NCI-H2081 (cell line): ENCODE results near the gene KHDC4.
"Not testable (repeated sequence)": the region's sequence is repeated elsewhere in the genome, so short reads cannot be mapped to it uniquely, and the experiment has no call there.

Experiments
- DNase-seq, 2 experiments: peaks; one replicate each; lab custom pipeline; 2025; lab: John Stamatoyannopoulos, UW

KHDC4 gene

DNA sequence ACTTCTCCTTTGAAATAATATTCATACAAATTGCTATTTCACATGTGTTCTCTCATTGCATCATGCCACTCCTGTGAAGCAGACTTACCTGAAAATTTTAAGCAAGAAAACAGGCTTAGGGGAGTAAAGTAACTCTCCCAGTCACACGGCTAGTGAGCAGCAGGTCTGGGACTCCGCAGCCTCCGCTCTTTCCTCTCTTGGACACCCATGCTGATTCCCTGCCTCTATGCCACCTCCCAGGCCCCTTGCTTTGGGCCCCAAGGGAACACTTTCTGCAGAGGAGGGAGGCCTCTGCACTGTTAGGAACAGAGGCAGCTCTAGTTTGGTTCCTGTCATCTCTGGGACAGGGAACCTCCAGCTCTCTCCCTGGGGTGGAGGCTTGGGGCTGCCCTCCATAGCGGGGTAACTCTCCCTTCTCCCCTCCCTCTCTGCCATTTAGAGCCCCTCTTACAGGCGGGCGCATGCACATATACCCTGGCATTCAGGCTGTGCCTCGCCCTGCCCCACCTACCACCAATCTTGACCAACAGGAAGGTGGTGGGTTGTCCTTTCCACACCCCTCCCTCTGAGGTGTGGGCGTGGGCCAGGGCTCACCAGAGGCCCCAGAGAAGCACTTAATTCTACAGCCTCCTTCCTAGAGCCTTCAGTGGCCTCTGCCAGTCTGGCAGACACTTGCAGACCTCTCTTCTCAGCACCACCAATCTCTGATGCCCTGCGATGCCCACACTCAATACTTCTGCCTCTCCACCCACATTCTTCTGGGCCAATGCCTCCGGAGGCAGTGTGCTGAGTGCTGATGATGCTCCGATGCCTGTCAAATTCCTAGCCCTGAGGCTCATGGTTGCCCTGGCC lies 7.0 kb upstream of the KHDC4 start, which contains the start of gene RXFP4:
RXFP4 (plus strand) TSS at position 646 of the 852 bp plus-strand sequence; CDS start at position 718, 72 bp downstream.
- DNase-seq, result no peak

DNA sequence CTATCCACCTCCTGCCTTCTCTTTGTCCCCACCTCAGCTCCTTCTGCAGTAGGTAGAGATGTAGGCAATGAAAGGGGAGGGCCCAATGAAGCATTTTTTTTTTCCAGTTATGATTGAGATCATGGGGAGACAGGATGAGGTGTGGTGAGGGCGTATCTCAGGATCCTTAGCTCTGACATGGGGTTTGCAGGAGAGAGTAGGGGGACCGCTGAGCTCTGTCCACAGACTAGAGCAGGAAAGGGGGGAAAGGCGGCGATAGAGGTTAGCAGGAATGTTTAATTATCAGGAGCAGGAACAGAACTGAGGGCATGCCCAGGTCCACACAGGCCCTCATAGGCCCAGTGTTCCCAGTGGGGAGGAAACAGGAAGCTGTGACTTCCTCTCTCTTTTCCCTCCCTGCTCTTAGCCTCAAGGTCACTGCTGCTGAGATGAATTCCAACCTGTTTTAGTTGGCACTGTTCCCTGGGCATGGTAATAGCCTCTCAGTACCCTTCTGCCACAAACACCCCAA lies 6.3 kb upstream of the KHDC4 start:
- peak; percentile 17 to 60 for DNase-seq

DNA sequence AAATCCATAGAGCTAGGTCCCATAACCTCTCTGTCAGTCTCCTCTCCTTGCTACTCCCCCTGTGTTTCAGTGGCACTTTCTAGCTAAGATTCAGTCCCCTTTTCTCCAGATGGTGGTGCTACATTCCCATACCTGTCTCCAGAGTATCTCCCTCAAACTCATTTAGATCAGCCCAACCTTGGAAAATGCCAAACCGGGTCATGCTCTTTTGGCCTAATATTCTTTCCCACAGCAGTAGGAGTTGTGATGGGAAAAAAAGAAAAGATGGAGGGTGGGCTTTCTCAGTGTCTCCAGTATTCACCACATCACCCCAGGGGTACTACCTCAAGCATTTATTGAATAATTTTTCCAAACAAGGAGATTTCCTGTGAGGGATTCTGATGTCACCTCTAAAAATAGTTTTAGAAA lies 4.0 kb upstream of the KHDC4 start:
- DNase-seq, result peak; percentile 72 to 76

DNA sequence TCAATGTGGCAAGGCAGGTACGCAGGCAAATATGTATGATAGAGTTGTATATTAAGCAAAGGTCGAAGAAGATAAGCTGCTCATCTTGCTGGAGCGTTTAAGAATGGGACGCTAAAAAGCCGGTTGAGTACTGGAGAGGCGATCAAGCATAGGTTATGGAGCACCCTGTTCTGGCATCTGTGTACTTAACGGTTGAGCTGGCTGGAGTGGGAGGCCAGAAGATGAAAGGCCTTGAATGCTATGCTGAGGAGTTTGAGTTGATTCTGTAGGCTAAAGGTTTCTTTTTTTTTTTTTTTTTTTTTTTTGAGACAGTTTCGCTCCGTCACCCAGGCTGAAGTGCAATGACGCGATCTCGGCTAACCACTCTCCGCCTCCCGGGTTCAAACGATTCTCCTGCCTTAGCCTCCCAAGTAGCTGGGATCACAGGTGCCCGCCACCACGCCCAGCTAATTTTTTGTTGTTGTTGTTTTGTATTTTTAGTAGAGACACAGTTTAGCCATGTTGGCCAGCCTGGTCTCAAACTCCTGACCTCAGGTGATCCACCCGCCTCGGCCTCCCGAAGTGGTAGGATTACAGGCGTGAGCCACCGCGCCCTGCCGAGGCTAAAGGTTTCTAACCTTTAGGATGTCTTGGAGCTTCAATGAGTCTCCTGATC lies 850 bp upstream of the KHDC4 start:
- no peak for DNase-seq

DNA sequence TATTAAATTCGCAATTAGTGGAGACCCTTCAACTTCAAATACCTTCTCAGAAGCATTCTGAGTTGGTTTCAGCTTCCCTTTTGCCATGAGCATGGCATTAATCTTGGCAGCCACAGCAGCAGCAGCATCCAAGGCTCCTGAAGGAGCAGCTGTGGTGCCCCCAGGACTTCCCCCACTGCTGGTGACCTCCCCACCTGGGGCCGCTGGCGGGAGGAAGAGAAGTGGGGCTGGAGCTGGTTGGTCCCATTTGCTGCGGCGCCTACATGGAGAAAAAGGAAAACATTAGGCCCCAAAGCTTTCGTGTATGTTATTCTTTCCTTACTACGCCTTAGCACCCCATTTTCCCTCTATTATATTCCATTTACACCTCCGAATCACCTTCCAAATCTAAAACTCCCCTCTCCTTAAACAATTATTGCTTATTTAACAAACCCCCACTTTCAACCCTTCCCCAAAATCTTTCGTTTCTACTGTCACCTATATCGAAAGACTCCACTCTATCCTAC lies 569 bp downstream of the KHDC4 start:
- DNase-seq, result peak in 1 of 2 experiments; percentile 31

DNA sequence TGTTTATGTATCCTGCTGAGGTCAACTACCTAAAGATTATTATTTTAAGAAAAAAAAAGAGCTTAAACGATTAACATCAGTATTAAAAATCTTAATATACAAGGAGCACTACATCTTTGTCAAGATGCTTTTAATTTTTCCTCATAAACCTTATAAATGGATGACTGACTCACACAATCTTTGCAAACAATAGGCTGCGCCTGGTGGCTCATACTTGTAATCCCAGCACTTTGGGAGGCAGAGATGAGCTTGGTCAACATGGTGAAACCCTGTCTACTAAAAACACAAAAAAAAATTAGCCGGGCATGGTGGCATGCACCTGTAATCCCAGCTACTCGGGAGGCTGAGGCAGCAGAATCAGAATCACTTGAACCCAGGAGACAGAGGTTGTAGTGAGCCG lies 1.7 kb downstream of the KHDC4 start:
- DNase-seq, result no peak

DNA sequence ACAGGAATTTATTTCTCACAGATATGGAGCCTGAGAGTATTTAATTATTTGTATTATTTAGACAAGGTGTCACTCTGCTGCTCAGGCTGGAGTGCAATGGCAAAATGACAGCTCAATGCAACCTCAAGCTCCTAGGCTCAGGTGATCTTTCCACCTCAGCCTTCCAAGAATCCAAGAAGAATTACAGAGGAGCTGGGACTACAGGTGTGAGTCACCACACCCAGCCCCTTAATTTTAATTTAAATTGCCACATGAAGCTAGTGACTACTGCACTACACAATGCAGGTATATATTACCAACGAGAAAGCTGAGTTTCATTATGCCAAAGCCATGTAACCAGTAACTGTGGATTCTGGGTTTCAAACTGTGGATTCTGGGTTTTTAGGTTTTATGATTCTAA lies 2.1 kb downstream of the KHDC4 start:
- DNase-seq, result no peak

DNA sequence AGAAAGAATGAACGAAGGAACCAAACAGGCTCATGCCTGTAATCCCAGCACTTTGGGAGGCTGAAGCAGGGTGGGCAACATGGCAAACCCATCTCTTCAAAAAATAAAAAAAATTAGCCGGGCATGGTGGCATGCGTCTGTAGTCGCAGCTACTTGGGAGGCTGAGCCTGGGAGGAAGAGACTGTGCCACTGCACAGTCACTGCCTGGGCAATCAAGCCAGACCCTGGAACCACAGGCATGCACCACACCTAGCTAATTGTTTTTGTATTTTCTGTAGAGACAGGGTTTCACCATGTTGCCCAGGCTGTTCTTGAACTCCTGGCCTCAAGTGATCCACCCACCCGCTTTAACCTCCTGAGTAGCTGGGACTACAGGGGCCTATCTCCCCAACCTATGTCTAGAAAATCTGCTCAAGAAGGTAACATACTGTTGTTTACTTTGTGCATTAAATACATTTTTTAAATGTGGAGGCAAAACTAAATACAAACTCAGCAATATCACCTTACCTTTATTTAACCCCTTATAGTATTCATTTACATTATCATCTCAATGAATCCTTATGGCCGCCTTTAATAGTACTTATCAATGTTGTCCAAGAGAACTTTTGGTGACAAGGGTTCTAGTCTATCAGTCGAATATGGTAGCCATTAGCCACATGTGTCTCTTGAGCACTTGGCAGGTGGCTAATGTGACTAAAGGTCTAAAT lies 2.7 kb downstream of the KHDC4 start:
- no peak for DNase-seq

DNA sequence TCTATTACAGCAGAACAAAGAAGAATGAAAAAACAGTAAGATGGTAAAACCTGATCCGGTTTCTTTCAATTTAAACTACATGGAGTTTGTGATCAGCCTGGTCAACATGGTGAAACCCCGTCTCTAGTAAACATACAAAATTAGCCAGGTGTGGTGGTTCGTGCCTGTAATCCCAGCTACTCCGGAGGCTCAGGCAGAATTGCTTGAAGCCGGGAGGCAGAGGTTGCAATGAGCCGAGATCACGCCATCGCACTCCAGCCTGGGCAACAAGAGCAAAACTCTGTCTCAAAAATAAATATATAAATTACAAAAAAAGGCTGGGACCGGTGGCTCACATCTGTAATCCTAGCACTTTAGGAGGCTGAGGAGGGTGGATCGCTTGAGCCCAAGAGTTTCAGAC lies 3.5 kb downstream of the KHDC4 start:
- DNase-seq, result not testable (repeated sequence)

DNA sequence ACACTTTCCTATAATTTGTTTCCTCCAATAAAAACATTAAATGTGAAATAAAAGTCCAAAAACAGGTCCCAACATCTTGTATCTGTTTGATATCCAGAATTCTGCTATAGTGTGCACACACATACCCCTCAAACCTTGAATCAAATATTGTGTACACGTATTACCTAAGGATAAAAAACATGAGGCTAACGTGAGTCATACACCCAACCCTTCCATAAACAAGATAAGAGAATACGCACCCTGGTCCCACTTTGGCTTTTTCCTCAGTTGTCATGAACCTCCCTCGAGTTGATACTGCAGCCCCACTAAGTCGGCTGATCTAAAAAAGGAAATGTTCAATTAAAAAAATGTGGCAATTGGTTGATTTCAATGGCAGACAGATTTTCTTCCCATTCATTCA lies 5.2 kb downstream of the KHDC4 start:
- no peak for DNase-seq

DNA sequence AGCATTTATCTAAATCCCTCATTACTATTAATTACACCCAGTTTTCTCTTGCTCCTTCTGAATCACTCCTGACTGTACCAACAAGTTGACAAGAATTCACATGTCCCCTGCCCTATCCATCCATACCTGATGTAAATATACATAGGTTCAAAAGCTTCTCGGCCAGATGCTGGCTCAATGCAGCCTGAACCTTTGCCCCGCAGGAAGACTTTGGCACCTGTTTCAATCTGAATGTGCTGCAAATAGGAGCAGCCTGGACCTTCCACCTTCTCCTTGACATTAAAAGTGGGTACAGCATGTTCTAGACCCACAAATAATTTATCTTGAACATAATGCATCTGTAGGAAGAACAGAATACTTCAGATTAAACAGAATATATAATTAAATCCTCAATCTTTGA lies 8.7 kb downstream of the KHDC4 start:
- DNase-seq, result no peak

DNA sequence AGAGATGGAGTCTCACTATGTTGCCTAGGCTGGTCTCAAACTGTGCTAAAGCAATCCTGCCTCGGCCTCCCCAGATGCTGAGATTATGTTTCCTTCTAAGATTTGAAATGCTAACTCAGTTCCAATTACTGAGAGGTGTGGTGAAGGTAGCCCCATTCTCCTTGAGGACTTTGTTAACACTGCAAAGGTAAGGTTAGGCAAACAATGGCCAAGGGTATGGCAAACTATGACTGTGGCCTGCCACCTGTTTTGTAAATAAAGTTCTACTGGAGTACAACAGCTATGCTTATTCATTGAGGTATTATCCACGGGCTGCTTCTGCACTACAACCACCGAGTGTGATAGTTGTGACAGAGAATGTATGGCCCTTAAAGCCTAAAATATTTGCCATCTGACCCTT lies 13.5 kb downstream of the KHDC4 start:
- DNase-seq, result no peak

DNA sequence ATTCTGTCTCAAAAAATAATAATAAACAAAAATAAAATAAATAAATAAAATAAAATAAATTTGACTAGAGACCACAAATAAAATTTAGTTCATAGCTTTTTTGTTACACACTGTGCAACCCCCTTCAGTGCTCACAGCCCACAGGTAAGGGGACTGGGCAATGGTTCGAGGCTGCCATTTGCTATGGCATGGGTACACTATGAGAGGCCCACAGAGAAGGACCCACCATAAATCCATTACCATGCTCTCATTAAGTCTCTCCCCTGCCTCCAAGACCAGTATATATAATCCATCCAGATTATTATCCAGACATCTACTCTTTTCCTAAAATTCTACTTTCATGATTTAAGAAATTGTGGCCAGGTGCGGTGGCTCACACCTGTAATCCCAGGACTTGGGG lies 14.4 kb downstream of the KHDC4 start:
- DNase-seq, result no peak

DNA sequence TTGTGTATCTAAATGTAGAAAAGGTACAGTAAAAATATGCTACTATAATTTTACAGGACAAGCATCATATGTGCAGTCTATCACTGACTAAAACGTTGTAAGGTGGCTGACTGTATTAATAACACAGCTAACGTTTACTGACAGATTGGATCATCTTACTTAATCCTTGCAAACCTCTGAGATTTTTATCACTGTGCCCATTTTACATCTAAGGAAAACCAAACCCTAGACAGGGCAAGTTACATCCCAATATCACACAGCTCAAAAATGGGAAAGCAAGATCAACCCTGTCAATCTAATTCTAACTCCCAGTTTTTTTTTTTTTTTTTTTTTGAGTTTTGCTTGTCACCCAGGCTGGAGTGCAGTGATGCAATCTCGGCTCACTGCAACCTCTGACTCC lies 15.6 kb downstream of the KHDC4 start:
- DNase-seq, result no peak

DNA sequence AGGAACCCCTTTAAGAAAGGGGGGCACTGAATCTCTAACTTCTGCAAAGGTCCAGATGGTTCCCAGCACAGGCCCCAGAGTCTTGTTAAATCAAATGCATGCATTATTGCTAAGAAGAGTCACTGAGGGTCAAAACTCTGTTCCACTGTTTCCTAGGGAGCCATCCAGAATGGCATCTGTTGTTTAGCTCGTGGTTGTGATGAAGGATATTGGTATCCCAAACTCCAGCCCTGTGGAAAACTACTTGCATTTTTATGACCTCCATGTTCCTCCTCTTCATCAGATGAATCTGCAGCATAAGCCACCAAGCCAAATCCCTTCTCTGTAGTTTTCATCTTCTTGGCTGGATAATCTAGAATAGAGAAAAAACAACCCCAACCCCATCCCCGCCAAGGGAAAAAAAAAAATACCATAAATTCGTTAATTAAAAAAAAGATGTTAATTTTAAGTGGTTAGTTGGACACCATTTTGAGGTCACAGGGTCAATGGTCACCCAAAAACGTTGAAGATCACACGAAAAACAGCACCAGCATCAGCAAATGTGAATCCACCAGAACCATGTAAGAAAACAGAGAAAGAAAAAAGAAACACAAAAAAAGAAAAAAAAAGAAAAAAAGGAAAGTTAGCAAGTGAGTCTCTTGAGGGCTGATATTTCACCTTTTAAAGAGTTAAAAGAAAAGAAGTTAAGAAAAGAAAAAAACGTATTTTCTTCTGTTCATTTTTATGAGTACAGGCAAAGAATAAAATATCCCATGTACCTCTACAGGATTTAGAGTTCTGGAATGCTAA lies 20.1 kb downstream of the KHDC4 start:
- no peak for DNase-seq

DNA sequence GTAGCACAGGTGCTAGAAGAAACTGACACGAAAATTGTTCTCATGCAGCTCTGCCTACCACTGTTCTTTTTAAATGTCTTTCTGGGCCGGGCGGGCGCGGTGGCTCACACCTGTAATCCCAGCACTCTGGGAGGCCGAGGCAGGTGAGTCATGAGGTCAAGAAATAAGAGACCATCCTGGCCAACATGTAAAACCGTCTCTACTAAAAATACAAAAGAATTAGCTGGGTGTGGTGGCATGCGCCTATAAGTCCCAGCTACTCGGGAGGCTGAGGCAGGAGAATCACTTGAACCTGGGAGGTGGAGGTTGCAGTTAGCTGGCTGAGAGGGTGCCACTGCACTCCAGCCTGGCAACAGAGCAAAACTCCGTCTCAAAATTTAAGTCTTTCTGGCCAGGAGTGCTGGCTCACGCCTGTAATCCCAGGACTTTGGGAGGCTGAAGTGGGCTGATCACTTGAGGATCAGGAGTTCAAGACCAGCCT lies 22.1 kb downstream of the KHDC4 start:
- DNase-seq, result no peak

DNA sequence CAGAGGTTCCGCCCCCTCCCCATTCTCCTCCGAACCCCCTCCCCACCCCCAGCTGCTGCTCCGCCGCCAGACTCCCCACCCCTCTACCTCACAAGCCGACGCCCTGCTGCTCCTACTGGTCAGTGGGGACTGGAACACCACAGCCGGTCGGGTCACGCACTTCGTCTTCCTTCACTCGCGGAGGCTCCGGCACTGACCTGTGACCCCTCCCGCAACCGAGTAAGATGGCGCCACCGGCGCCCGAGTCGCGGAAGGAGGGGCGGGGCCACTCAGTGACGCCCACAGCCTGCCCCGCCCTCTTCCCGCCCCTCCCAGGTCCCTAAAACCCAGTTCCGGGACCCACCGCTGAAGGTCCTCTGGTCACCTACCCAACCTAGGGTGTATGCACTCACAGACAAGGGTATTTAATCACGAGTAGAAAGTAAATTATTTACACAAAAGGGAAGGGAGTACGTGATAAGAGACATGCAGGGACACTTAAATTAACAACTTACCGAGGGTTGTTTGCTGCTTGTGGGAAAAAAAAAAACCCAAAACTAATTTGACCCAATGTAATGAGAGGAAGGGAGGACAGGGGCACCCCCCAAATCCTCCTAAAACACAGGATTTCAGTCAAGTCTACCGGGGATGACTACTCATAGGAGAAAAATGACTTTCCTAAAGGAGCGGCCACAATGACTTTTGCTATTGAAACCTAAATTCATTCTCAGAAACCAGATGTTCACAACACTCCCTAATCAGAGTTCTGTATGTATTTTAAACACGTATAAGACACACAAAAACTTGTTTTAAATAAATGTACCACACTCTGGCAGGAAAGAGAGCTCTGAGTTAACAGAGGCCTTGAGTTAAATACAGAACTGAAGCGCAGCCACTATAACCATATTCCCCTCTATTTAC lies 22.8 kb downstream of the KHDC4 start, which contains the start of gene RIT1:
RIT1 (minus strand) TSS at position 194 of the 900 bp plus-strand sequence. CDS start 588 bp downstream, outside the sequence.
- peak; percentile 81 to 87 for DNase-seq

DNA sequence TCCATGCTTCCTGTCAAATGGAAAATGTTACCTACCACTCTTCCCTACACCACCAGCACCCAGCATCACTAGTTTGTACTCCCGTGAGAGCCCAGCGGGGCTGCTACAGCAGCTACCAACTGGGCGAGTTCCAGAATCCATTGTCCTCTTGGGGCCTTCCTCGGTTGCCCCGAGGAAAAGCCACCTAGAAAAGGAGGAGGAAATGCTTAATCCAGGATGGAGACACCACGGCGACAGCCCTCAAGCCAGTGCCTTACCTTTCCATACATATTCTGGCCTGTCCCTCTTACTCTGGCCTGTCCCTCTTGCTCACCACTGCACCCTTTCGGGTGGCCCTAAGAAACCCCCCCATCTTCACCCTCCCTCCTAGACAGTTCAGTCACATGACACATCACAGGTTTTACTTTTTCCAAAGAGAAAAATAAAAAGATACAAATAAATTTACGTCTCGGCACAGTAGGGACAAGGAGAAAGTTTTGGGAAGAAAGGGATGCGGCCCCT lies 23.5 kb downstream of the KHDC4 start:
- DNase-seq, result peak; percentile 51 to 53

DNA sequence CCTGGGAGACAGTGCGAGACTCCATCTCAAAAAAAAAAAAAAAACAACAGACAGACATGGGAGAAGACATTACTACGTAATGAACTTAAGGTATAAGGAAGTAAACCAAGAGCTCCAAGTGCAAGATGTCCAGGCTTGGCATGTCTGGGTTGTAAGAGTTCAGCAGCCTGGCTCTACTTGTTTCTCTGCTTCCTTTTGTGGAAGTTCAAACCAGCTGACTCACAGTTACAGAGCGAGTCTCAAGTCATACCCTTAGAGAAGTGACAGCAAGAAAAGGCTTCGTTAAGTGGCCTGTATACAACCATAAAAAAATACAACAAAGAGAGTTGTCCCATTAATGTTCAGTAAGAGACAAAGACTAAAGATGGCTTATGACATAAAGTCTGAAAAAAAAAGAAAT lies 24.3 kb downstream of the KHDC4 start:
- no peak for DNase-seq

DNA sequence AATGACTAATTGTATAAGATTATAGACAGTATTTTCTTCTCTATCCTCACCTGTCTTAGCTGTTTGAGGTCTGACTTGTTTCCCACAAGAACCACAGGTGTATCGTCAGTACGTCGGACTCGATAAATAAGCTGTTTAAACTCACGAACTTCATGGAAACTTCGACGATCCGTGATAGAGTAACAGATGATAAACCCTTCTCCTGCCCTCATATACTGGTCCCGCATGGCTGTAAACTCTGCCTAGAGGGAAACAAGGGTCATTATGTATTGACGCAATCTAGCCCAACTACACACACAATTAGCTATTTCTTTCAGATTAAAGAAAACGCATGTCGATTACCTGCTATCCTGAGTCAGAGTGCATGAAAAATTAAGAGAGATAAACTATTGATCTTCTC lies 30.0 kb downstream of the KHDC4 start:
- DNase-seq, result no peak
